Measurements from ENCODE around the gene TAF5. TPM values are rescaled to one million over a fixed set of nuclear protein-coding genes. Genes with fewer than 3 reads are reported as not detected.

Gene TAF5
- total RNA-seq, 6 experiments from 2014 or later, result 1.5 to 2.5 (median 2.2) TPM

- no peaks in the 10 kb centered on the region for H3K27me3 ChIP-seq
- DNase-seq (peak; percentile 96 to 98 (median 98)), ATAC-seq (peak; percentile 100)
- intact Hi-C loops (cut with DNase I), result no loop called here
- TF ChIP-seq POLR2A (IDR thresholded peaks at IDR 0.05) (peak; percentile 86), CTCF (IDR thresholded peaks at IDR 0.05) (no peak)
- H3K4me3 ChIP-seq, result peak within 1 kb of the TSS; percentile 86 to 97 (median 90)
- no peaks in the 10 kb centered on the region for H3K9me3 ChIP-seq
- H3K27ac ChIP-seq, result peak within 1 kb of the TSS; percentile 64 to 71 (median 68)
- peaks cover 0 to 19% (median 7%) of the 10 kb centered on the region in 4 donors for H3K4me1 ChIP-seq
- WGBS (ENCODE audit: insufficient coverage, low coverage, low lambda C conversion rate, missing lambda C conversion rate), result under 1% methylated on average over 33 of the region's 56 CpGs
- H3K36me3 ChIP-seq, result peaks cover 2 to 34% (median 14%) of the 10 kb centered on the region in 4 donors
These were observed 28.5 kb downstream of the TAF5 start, which contains the start of the genes ATP5MK and PDCD11 for GRCh38 chr10:103396067-103396788. Gene ATP5MK, minus strand, starts transcription at chr10:103396475. Its CDS starts 4,018 bp downstream, at chr10:103392457. Gene PDCD11, plus strand, starts transcription at chr10:103396626. Its CDS starts 1,801 bp downstream, at chr10:103398427.

DNA sequence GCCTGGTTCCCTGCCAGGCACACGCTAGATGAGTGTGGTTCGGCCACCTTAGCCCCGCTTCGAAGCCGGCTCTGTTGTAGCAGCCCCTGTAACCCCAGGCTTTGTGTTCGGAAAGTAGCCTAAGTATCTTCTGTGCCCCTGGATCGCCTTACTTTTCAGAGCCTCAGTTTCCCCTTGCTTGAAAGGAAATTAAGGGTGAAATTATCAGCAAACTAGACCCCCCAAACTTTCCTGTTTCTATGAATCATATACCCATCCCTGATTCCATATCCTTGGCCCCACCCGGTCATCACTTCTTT lies 29.0 kb downstream of the TAF5 start:
- Histone ChIP-seq H3K36me3 (peaks cover 1 to 33% (median 13%) of the 10 kb centered on the region in 4 donors), H3K9me3 (no peaks in the 10 kb centered on the region), H3K27me3 (no peaks in the 10 kb centered on the region), H3K27ac (no peak overlapping the region), H3K4me1 (peaks cover 0 to 19% (median 7%) of the 10 kb centered on the region in 4 donors), H3K4me3 (peak overlapping the region; percentile 86 to 97 (median 90))
- 0% methylated on average over 4 of the region's 8 CpGs for WGBS (ENCODE audit: insufficient coverage, low coverage, low lambda C conversion rate, missing lambda C conversion rate)
- intact Hi-C loops (cut with DNase I), result no loop called here
- DNase-seq, result no peak
- ATAC-seq, result no peak
- TF ChIP-seq CTCF (IDR thresholded peaks at IDR 0.05), result no peak
- TF ChIP-seq POLR2A (IDR thresholded peaks at IDR 0.05), result no peak

DNA sequence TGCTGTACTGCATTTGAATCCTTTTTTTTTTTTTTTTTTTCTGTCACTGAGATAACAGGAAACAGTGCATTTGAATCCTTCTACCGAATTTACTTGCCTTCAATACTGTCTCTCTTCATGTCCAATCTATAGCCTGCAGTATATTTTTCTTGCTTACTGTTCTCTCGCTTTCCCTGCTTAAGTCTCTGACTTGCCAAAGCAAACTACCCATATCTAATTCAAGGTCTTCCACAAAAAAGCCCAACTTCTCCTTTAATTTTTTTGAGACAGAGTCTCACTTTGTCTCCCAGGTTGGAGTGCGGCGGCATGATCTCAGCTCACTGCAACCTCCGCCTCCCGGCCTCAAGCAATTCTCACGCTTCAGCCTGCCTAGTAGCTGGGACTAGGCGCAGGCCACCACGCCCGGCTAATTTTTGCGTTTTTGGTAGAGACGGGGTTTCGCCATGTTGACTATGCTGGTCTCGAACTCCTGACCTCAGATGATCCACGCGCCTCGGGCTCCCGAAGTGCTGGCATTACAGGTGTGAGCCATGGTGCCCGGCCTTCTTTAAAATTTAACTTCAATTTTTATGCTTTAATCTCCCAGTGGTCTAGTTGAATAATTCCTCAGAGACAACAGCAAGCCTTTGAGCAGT lies 29.5 kb downstream of the TAF5 start:
- no peak overlapping the region for H3K27ac ChIP-seq
- intact Hi-C loops (cut with DNase I), result no loop called here
- ATAC-seq, result no peak

DNA sequence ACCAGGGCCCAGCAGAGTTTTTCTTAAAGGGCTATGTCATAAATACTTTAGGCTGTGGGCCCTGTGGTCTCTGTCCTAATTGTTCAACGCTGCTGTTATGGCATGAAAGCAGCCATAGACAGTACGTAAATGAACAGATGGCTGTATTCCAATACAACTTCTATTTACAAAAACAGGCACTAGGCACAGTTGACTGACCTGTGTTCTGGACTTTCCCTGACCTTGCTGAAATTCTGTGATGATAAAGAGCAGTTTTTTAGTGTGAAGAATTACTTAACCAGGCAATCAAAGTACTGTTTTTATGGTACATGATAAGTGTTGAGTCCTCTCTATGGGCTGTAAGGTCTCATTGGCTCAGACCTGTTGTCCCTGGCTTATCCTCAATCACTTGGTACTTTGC lies 45.8 kb downstream of the TAF5 start:
- intact Hi-C loops (cut with DNase I), result no loop called here
- 21% methylated on average over 2 of the region's 2 CpGs for WGBS (ENCODE audit: insufficient coverage, low coverage, low lambda C conversion rate, missing lambda C conversion rate)
- peak in 1 of 3 donors; percentile 54 for DNase-seq
- Histone ChIP-seq H3K36me3 (peaks cover 0 to 73% (median 39%) of the 10 kb centered on the region in 4 donors), H3K9me3 (no peaks in the 10 kb centered on the region), H3K27ac (peak overlapping the region in 2 of 3 donors; percentile 80 to 82), H3K27me3 (no peaks in the 10 kb centered on the region), H3K4me3 (no peak overlapping the region), H3K4me1 (peaks cover 0 to 36% (median 13%) of the 10 kb centered on the region in 4 donors)
- ATAC-seq, result peak; percentile 80 to 89 (median 85)
- TF ChIP-seq CTCF (IDR thresholded peaks at IDR 0.05) (no peak), POLR2A (IDR thresholded peaks at IDR 0.05) (no peak)

More for the DNA sequence above, 29.5 kb downstream of the TAF5 start:
- DNase-seq, result no peak
- H3K4me3 ChIP-seq, result peak overlapping the region; percentile 86 to 97 (median 90)
- H3K27me3 ChIP-seq, result no peaks in the 10 kb centered on the region
- TF ChIP-seq POLR2A (IDR thresholded peaks at IDR 0.05) (no peak), CTCF (IDR thresholded peaks at IDR 0.05) (no peak)
- WGBS (ENCODE audit: insufficient coverage, low coverage, low lambda C conversion rate, missing lambda C conversion rate), result 73% methylated on average over 19 of the region's 19 CpGs
- no peaks in the 10 kb centered on the region for H3K9me3 ChIP-seq
- H3K4me1 ChIP-seq, result peaks cover 0 to 19% (median 7%) of the 10 kb centered on the region in 4 donors
- H3K36me3 ChIP-seq, result peaks cover 0 to 35% (median 12%) of the 10 kb centered on the region in 4 donors
